Neural cell (in vitro differentiated cells): ENCODE data around the gene CCDC122. TPM values are rescaled to one million over a fixed set of nuclear protein-coding genes. Genes with fewer than 3 reads are reported as not detected.

Source experiments
- H2AFZ ChIP-seq: fragments of 200-600, 300-800 bp; sonication (generic), shearing (Covaris generic); 2 replicates; pipeline ENCODE4 v1.6.0; 2014; ENCODE audit warnings: low read depth, mild to moderate bottlenecking, antibody characterized with exemption, low read length, moderate library complexity
- H3F3A ChIP-seq: fragments of 200-600 bp; shearing (Covaris generic); 2 replicates; pipeline ENCODE4 v1.6.1; 2016; ENCODE audit warnings: mild to moderate bottlenecking, moderate library complexity, mixed read lengths, antibody characterized with exemption, low read length; ENCODE audit not compliant: insufficient read depth, poor library complexity, severe bottlenecking
- H3K27ac ChIP-seq: fragments of 200-600, 300-800 bp; sonication (generic), shearing (Covaris generic); 2 replicates; pipeline ENCODE4 v1.5.1; 2014; ENCODE audit warnings: mild to moderate bottlenecking, low read length, moderate library complexity
- H3K27me3 ChIP-seq: fragments of 300-800, 200-600 bp; sonication (generic), shearing (Covaris generic); 2 replicates; pipeline ENCODE4 v1.6.0; 2014; ENCODE audit warnings: mild to moderate bottlenecking, low read depth, low read length, moderate library complexity; ENCODE audit not compliant: insufficient read depth
- H3K36me3 ChIP-seq: fragments of 300-800, 200-600 bp; sonication (generic), shearing (Covaris generic); 2 replicates; pipeline ENCODE4 v1.5.1; 2014; ENCODE audit warnings: mild to moderate bottlenecking, antibody characterized with exemption, low read length, moderate library complexity; ENCODE audit not compliant: insufficient read depth
- H3K4me2 ChIP-seq: fragments of 300-800, 200-600 bp; sonication (generic), shearing (Covaris generic); 2 replicates; pipeline ENCODE4 v1.6.0; 2014; ENCODE audit warnings: mild to moderate bottlenecking, low read length
- H3K4me3 ChIP-seq: fragments of 300-800, 200-600 bp; sonication (generic), shearing (Covaris generic); 2 replicates; pipeline ENCODE4 v1.5.1; 2014; ENCODE audit warnings: mild to moderate bottlenecking, low read length, moderate library complexity
- H3K79me2 ChIP-seq: fragments of 200-600 bp; shearing (Covaris generic); replicated peaks from 2 replicates; pipeline ENCODE4 v1.6.0; 2014; ENCODE audit warnings: mild to moderate bottlenecking, low read length, moderate library complexity; ENCODE audit not compliant: insufficient read depth
- H3K9ac ChIP-seq: fragments of 300-800, 200-600 bp; sonication (generic), shearing (Covaris generic); 2 replicates; pipeline ENCODE4 v1.6.1; 2016; ENCODE audit warnings: mild to moderate bottlenecking, low read length, mixed read lengths
- H3K9me2 ChIP-seq: fragments of 200-600 bp; shearing (Covaris generic); 2 replicates; pipeline ENCODE4 v1.6.1; 2016; ENCODE audit warnings: mild to moderate bottlenecking, low read length, mixed read lengths; ENCODE audit not compliant: insufficient read depth
- H3K9me3 ChIP-seq: fragments of 200-600, 300-800 bp; sonication (generic), shearing (Covaris generic); 2 replicates; pipeline ENCODE4 v1.6.1; 2016; ENCODE audit warnings: mild to moderate bottlenecking, mixed run types, low read length, moderate library complexity, mixed read lengths
- H4K20me1 ChIP-seq: fragments of 200-600 bp; shearing (Covaris generic); 2 replicates; pipeline ENCODE4 v1.6.1; 2016; ENCODE audit warnings: mild to moderate bottlenecking, mixed run types; ENCODE audit not compliant: insufficient read depth
- CTCF ChIP-seq: fragments of 450-650 bp; IDR thresholded peaks from 2 replicates; pipeline ENCODE4 v1.5.1; 2014; ENCODE audit warnings: antibody characterized with exemption, mild to moderate bottlenecking, moderate library complexity; ENCODE audit not compliant: poor library complexity, severe bottlenecking
- EP300 ChIP-seq: fragments of 450-650 bp; conservative IDR thresholded peaks from 2 replicates; pipeline ENCODE4 v1.6.1; 2014; ENCODE audit warnings: antibody characterized with exemption, mild to moderate bottlenecking, moderate library complexity; ENCODE audit not compliant: poor library complexity, severe bottlenecking
- EZH2 ChIP-seq: fragments of 200-600, 300-800 bp; shearing (Covaris generic), sonication (generic); IDR thresholded peaks from 2 replicates; pipeline ENCODE4 v1.6.1; 2014; ENCODE audit warnings: antibody characterized with exemption, low read length, borderline replicate concordance, mild to moderate bottlenecking; ENCODE audit not compliant: insufficient read depth, poor library complexity, severe bottlenecking
- MXI1 ChIP-seq: fragments of 450-650 bp; conservative IDR thresholded peaks from 2 replicates; pipeline ENCODE4 v1.6.1; 2014; ENCODE audit warnings: antibody characterized with exemption, mild to moderate bottlenecking; ENCODE audit not compliant: poor library complexity, severe bottlenecking
- POLR2AphosphoS5 ChIP-seq: IDR thresholded peaks from 2 replicates; pipeline ENCODE4 v1.6.1; 2012
- RAD21 ChIP-seq: fragments of 450-650 bp; conservative IDR thresholded peaks from 2 replicates; pipeline ENCODE4 v1.6.1; 2014; ENCODE audit warnings: antibody characterized with exemption, mild to moderate bottlenecking, moderate library complexity
- REST ChIP-seq: IDR thresholded peaks from 2 replicates; pipeline ENCODE4 v1.6.1; 2012; ENCODE audit warnings: borderline replicate concordance
- SMC3 ChIP-seq: fragments of 450-650 bp; conservative IDR thresholded peaks from 2 replicates; pipeline ENCODE4 v1.6.1; 2014; ENCODE audit warnings: antibody characterized with exemption, mild to moderate bottlenecking, moderate library complexity; ENCODE audit not compliant: poor library complexity
- TAF1 ChIP-seq: IDR thresholded peaks from 2 replicates; pipeline ENCODE4 v1.6.1; 2012; ENCODE audit warnings: low read depth
- polyA plus RNA-seq: library from polyadenylated mRNA; depleted of rRNA; stranded (reverse); fragments of >200 nt; gene quantifications from 2 replicates; pipeline ENCODE4 v1.2.3, GENCODE V29; 2014

The CCDC122 gene
- polyA plus RNA-seq, 1 donor from 2014 or later = 0.79 TPM

- Histone ChIP-seq H3K79me2 (no peaks in the 10 kb centered on the region), H3K9me3 (no peaks in the 10 kb centered on the region), H3K9ac (no peak overlapping the region), H3K4me2 (no peak overlapping the region), H3K36me3 (no peaks in the 10 kb centered on the region), H4K20me1 (no peaks in the 10 kb centered on the region), H3F3A (no peaks in the 10 kb centered on the region), H3K9me2 (no peaks in the 10 kb centered on the region), H2AFZ (no peak overlapping the region), H3K4me3 (no peak overlapping the region), H3K27ac (peak overlapping the region; percentile 66), H3K27me3 (no peaks in the 10 kb centered on the region)
- no peak for TF ChIP-seq EP300
- no peak for TF ChIP-seq RAD21
- no peak for TF ChIP-seq REST
- no peak for TF ChIP-seq POLR2AphosphoS5
- TF ChIP-seq TAF1 = no peak
- TF ChIP-seq SMC3 = no peak
- TF ChIP-seq CTCF = no peak
- TF ChIP-seq EZH2 = no peak
- no peak for TF ChIP-seq MXI1
Observed at GRCh38 chr13:43910856-43911255, 31.3 kb upstream of the CCDC122 start.

GRCh38 chr13:43908156-43909126 lies 28.9 kb upstream of the CCDC122 start:
- no peak overlapping the region for H2AFZ ChIP-seq
- H3K4me2 ChIP-seq = no peak overlapping the region
- H3K27me3 ChIP-seq = no peaks in the 10 kb centered on the region
- H3K4me3 ChIP-seq = no peak overlapping the region
- no peaks in the 10 kb centered on the region for H3K36me3 ChIP-seq
- H4K20me1 ChIP-seq = no peaks in the 10 kb centered on the region
- TF ChIP-seq POLR2AphosphoS5 (no peak), MXI1 (no peak), RAD21 (peak; percentile 81), CTCF (peak; percentile 77), SMC3 (peak; percentile 93), REST (no peak), EZH2 (no peak), TAF1 (no peak), EP300 (no peak)
- no peaks in the 10 kb centered on the region for H3F3A ChIP-seq
- H3K79me2 ChIP-seq = no peaks in the 10 kb centered on the region
- no peak overlapping the region for H3K9ac ChIP-seq
- H3K9me3 ChIP-seq = no peaks in the 10 kb centered on the region
- H3K27ac ChIP-seq = no peak overlapping the region
- H3K9me2 ChIP-seq = no peaks in the 10 kb centered on the region
